HepG2 (cell line): ENCODE results near the gene NDUFV1. TPM values are rescaled to one million over a fixed set of nuclear protein-coding genes. Genes with fewer than 3 reads are reported as not detected.

Experiments used
- CCDC6 ChIP-seq: sonication (generic); formaldehyde crosslinking; IDR thresholded peaks from 2 replicates; pipeline ENCODE4 v1.8.1; 2022; ENCODE audit warnings: mild to moderate bottlenecking, missing genetic modification reagents, moderate library complexity
- CENPT ChIP-seq: sonication (generic); formaldehyde crosslinking; IDR thresholded peaks from 2 replicates; pipeline ENCODE4 v1.8.0; 2022; ENCODE audit warnings: low read depth, mild to moderate bottlenecking, moderate library complexity, missing genetic modification reagents
- HCFC1 ChIP-seq: fragments of 150-350 bp; IDR thresholded peaks from 2 replicates; pipeline ENCODE4 v1.6.1; 2014; ENCODE audit warnings: low read depth, low read length
- MAFG ChIP-seq: sonication (generic); formaldehyde crosslinking; IDR thresholded peaks from 2 replicates; pipeline ENCODE4 v1.5.1; 2020; ENCODE audit warnings: mild to moderate bottlenecking, missing genetic modification reagents
- PITX1 ChIP-seq: sonication (generic); formaldehyde crosslinking; IDR thresholded peaks from 2 replicates; pipeline ENCODE4 v1.5.1; 2020; ENCODE audit warnings: mild to moderate bottlenecking, missing genetic modification reagents
- ZBTB21 ChIP-seq: sonication (generic); formaldehyde crosslinking; IDR thresholded peaks from 2 replicates; pipeline ENCODE4 v1.4.0; 2020; ENCODE audit warnings: missing genetic modification reagents
- ZNF251 ChIP-seq: sonication (generic); formaldehyde crosslinking; IDR thresholded peaks from 2 replicates; pipeline ENCODE4 v1.9.0; 2021; ENCODE audit warnings: mild to moderate bottlenecking, missing genetic modification reagents
- ZNF557 ChIP-seq: sonication (generic); formaldehyde crosslinking; IDR thresholded peaks from 2 replicates; pipeline ENCODE4 v1.4.0; 2020; ENCODE audit warnings: missing genetic modification reagents
- ZNF775 ChIP-seq: sonication (generic); formaldehyde crosslinking; IDR thresholded peaks from 2 replicates; pipeline ENCODE4 v1.4.0; 2020; ENCODE audit warnings: missing genetic modification reagents, mild to moderate bottlenecking, moderate library complexity, borderline replicate concordance
- ZNF790 ChIP-seq: sonication (generic); formaldehyde crosslinking; IDR thresholded peaks from 2 replicates; pipeline ENCODE4 v1.8.0; 2022; ENCODE audit warnings: missing genetic modification reagents, mild to moderate bottlenecking, borderline replicate concordance
- polyA plus RNA-seq, 8 experiments: library from polyadenylated mRNA; depleted of rRNA in 3 of 8; stranded (reverse) in 7 of 8; unstranded in 1 of 8; fragments of >200 nt; fragmentation: Illumina TruSeq in 4 of 8; extraction: Trizol in 4 of 8; gene quantifications; 2 replicates each; pipeline versions ENCODE4 v1.2.1 to v1.2.3, GENCODE V29; 2011 to 2016; ENCODE audit warnings: low read depth in 4 of 8, missing spikeins in 1 of 8, mixed read lengths in 1 of 8; ENCODE audit not compliant: insufficient read depth in 1 of 8
- total RNA-seq, 5 experiments: library from RNA; depleted of rRNA; stranded (reverse); fragments of >200 nt; fragmentation: Illumina TruSeq; extraction: Trizol; gene quantifications; 2 replicates each; pipeline ENCODE4 v1.2.3, GENCODE V29; 2016; ENCODE audit warnings: low read depth in 1 of 5
- TF ChIP-seq, protein P1 (sequence below): sonication (generic); formaldehyde crosslinking; conservative IDR thresholded peaks from 2 replicates; pipeline ENCODE4 v1.8.0; 2022; ENCODE audit warnings: mild to moderate bottlenecking, moderate library complexity, missing genetic modification reagents
- TF ChIP-seq, protein P2 (sequence below): sonication (generic); formaldehyde crosslinking; IDR thresholded peaks from 2 replicates; pipeline ENCODE4 v1.5.0; 2020; ENCODE audit warnings: missing genetic modification reagents, mild to moderate bottlenecking, borderline replicate concordance
- TF ChIP-seq, protein P3 (sequence below): sonication (generic); formaldehyde crosslinking; IDR thresholded peaks from 2 replicates; pipeline ENCODE4 v1.4.0; 2020; ENCODE audit warnings: missing genetic modification reagents
- TF ChIP-seq, protein P4 (sequence below): sonication (generic); formaldehyde crosslinking; IDR thresholded peaks from 2 replicates; pipeline ENCODE4 v1.4.0; 2020; ENCODE audit warnings: missing genetic modification reagents
- TF ChIP-seq, protein P5 (sequence below): sonication (generic); formaldehyde crosslinking; IDR thresholded peaks from 2 replicates; pipeline ENCODE4 v1.8.0; 2022; ENCODE audit warnings: missing genetic modification reagents, mild to moderate bottlenecking, borderline replicate concordance
- TF ChIP-seq, protein P6 (sequence below): sonication (generic); IDR thresholded peaks from 2 replicates; pipeline ENCODE4 v1.6.1; 2016; ENCODE audit warnings: low read depth, borderline replicate concordance

Gene NDUFV1
- total and polyA plus RNA-seq, 2 of the 13 experiments (the other 11 are each of a cell fraction or from before 2014, with no cell fraction given): 88.9 to 137 TPM

DNA sequence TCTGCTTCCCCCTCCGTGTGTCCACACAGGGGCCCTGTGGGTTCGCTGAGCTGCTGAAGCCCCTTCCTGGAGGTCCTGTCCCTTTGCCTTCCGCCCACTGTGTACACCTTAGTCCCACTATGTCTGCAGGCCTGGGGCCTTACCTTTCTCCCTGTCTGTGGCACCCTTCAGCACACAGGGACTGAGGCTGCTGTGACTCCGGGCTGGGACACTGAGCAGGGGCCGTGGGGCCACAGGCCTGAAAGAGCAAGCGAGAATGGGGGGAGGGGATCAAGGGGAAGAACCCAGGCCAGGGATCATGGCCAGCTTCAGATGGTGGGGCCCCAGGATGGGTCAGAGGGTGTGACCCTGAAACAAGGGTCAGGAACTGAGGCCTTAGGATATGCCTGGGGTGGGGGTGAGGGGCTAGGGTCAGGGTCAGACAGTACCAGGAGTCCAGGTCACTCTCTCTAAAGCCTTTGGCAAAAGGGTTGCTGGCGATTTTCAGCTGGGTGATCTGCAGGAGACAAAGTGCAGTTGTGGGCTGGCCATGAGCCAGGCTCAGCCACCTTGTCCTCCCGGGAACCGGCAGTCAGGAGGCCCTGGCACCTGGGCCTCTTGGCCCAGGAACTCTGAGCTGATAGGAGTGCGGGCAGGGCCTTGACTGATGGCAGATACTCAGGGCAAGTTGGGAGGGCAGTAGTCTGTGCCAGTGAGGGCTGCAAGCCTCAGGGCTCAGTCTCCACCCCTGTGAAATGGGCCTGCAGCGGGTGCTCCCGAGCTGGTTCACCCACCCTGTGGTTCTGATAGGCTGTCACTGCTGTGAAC is 25.6 kb downstream of the NDUFV1 start (continued):
- TF ChIP-seq MAFG (CRISPR knock-in tag): no peak
- TF ChIP-seq PITX1 (CRISPR knock-in tag): peak; percentile 94
- no peak for TF ChIP-seq ZNF790 (CRISPR knock-in tag)
- no peak for TF ChIP-seq ZBTB21 (CRISPR knock-in tag)
- TF ChIP-seq, protein P1, sequence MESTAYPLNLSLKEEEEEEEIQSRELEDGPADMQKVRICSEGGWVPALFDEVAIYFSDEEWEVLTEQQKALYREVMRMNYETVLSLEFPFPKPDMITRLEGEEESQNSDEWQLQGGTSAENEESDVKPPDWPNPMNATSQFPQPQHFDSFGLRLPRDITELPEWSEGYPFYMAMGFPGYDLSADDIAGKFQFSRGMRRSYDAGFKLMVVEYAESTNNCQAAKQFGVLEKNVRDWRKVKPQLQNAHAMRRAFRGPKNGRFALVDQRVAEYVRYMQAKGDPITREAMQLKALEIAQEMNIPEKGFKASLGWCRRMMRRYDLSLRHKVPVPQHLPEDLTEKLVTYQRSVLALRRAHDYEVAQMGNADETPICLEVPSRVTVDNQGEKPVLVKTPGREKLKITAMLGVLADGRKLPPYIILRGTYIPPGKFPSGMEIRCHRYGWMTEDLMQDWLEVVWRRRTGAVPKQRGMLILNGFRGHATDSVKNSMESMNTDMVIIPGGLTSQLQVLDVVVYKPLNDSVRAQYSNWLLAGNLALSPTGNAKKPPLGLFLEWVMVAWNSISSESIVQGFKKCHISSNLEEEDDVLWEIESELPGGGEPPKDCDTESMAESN (CRISPR knock-in tag): peak; percentile 81; the same call in 1 of the 2 replicates
- TF ChIP-seq, protein P2, sequence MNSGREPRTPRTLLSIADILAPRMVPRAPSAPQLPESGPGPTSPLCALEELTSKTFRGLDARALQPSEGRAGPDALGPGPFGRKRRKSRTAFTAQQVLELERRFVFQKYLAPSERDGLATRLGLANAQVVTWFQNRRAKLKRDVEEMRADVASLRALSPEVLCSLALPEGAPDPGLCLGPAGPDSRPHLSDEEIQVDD: no peak
- TF ChIP-seq ZNF251 (CRISPR knock-in tag): no peak
- TF ChIP-seq, protein P3, sequence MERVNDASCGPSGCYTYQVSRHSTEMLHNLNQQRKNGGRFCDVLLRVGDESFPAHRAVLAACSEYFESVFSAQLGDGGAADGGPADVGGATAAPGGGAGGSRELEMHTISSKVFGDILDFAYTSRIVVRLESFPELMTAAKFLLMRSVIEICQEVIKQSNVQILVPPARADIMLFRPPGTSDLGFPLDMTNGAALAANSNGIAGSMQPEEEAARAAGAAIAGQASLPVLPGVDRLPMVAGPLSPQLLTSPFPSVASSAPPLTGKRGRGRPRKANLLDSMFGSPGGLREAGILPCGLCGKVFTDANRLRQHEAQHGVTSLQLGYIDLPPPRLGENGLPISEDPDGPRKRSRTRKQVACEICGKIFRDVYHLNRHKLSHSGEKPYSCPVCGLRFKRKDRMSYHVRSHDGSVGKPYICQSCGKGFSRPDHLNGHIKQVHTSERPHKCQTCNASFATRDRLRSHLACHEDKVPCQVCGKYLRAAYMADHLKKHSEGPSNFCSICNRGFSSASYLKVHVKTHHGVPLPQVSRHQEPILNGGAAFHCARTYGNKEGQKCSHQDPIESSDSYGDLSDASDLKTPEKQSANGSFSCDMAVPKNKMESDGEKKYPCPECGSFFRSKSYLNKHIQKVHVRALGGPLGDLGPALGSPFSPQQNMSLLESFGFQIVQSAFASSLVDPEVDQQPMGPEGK (CRISPR knock-in tag): no peak; the same call in none of the 2 replicates
- no peak for TF ChIP-seq HCFC1
- TF ChIP-seq CCDC6 (CRISPR knock-in tag): no peak
- TF ChIP-seq, protein P4, sequence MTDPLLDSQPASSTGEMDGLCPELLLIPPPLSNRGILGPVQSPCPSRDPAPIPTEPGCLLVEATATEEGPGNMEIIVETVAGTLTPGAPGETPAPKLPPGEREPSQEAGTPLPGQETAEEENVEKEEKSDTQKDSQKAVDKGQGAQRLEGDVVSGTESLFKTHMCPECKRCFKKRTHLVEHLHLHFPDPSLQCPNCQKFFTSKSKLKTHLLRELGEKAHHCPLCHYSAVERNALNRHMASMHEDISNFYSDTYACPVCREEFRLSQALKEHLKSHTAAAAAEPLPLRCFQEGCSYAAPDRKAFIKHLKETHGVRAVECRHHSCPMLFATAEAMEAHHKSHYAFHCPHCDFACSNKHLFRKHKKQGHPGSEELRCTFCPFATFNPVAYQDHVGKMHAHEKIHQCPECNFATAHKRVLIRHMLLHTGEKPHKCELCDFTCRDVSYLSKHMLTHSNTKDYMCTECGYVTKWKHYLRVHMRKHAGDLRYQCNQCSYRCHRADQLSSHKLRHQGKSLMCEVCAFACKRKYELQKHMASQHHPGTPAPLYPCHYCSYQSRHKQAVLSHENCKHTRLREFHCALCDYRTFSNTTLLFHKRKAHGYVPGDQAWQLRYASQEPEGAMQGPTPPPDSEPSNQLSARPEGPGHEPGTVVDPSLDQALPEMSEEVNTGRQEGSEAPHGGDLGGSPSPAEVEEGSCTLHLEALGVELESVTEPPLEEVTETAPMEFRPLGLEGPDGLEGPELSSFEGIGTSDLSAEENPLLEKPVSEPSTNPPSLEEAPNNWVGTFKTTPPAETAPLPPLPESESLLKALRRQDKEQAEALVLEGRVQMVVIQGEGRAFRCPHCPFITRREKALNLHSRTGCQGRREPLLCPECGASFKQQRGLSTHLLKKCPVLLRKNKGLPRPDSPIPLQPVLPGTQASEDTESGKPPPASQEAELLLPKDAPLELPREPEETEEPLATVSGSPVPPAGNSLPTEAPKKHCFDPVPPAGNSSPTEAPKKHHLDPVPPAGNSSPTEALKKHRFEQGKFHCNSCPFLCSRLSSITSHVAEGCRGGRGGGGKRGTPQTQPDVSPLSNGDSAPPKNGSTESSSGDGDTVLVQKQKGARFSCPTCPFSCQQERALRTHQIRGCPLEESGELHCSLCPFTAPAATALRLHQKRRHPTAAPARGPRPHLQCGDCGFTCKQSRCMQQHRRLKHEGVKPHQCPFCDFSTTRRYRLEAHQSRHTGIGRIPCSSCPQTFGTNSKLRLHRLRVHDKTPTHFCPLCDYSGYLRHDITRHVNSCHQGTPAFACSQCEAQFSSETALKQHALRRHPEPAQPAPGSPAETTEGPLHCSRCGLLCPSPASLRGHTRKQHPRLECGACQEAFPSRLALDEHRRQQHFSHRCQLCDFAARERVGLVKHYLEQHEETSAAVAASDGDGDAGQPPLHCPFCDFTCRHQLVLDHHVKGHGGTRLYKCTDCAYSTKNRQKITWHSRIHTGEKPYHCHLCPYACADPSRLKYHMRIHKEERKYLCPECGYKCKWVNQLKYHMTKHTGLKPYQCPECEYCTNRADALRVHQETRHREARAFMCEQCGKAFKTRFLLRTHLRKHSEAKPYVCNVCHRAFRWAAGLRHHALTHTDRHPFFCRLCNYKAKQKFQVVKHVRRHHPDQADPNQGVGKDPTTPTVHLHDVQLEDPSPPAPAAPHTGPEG: no peak
- TF ChIP-seq ZNF775 (CRISPR knock-in tag): no peak
- no peak for TF ChIP-seq ZNF557 (CRISPR knock-in tag)
- no peak for TF ChIP-seq CENPT (CRISPR knock-in tag)
- TF ChIP-seq, protein P5, sequence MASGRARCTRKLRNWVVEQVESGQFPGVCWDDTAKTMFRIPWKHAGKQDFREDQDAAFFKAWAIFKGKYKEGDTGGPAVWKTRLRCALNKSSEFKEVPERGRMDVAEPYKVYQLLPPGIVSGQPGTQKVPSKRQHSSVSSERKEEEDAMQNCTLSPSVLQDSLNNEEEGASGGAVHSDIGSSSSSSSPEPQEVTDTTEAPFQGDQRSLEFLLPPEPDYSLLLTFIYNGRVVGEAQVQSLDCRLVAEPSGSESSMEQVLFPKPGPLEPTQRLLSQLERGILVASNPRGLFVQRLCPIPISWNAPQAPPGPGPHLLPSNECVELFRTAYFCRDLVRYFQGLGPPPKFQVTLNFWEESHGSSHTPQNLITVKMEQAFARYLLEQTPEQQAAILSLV: 0 out of 2 replicates have a peak, but pooled peaks have one; percentile 4
- TF ChIP-seq, protein P6, sequence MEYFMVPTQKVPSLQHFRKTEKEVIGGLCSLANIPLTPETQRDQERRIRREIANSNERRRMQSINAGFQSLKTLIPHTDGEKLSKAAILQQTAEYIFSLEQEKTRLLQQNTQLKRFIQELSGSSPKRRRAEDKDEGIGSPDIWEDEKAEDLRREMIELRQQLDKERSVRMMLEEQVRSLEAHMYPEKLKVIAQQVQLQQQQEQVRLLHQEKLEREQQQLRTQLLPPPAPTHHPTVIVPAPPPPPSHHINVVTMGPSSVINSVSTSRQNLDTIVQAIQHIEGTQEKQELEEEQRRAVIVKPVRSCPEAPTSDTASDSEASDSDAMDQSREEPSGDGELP: peak; percentile 92
